NCI-H1105 treated with DMSO at 0.1 percent for 48 hours (cell line): ENCODE data around the gene DUXB.

ENCODE experiments used
- DNase-seq: peaks from one replicate; lab custom pipeline; 2025; lab: John Stamatoyannopoulos, UW

The DUXB gene

DNA sequence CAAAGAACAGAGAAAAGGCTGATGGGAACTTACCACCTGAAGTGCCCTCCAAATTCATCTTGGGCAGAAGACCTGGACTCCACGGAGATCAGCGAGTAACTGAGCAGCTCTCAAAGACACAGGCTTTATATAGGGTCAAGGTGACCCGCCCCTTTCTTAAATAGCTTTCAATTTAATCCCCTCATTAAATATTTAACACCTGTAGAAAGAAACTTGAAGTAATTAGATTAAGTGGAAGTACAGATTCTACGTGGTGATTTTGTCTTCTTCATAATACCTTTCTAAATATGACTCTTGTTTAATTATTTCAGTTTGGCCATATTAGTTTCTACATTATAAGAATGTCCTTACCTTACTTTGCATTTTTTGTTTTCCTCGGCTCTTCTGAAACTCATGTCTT, at the start of gene DUXB:
Gene DUXB, minus strand, starts transcription at position 101 of the 400 bp plus-strand sequence. Its CDS starts 43 bp downstream, at position 58.
- no peak for DNase-seq

GRCh38 chr16:75750528-75750927, 49.3 kb upstream of the DUXB start:
- DNase-seq: no peak

GRCh38 chr16:75746359-75746758, 45.1 kb upstream of the DUXB start:
- DNase-seq: no peak

DNA sequence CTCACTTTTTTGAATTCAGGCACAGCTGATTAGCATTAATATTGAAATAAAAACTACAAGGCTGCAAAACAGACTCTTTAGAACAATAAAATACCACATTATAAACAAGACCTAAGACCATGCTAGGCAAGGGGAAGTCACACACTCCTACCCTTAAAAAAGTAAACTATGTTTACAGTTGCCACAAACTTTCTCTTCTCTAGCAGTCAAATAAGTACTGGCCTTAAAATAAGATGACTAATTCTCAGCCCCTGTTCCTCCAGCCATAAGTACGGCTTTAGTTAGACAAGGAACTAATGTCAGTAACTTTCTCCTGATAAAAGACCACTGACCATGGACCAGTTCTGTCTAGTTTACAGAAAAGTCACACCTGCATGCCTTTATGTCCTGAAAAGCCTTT, 44.6 kb upstream of the DUXB start:
- no peak for DNase-seq

DNA sequence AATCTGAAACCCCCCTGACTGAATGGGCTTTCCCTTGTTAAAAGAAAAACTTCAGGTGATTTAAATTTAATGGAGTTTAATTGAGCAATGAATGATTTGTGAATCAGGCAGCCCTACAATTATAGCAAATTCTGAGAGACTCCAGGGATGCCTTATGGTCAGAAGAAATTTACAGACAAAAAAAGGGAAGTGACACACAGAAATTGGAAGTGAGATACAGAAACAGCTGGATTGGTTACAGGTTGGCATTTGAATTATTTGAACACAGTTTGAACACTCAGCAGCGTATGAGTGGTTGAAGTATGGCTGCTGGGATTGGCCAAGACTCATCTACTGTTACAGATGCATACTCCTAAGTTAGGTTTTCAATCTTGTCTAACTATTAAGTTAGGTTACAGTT, 44.0 kb upstream of the DUXB start:
- DNase-seq: no peak

DNA sequence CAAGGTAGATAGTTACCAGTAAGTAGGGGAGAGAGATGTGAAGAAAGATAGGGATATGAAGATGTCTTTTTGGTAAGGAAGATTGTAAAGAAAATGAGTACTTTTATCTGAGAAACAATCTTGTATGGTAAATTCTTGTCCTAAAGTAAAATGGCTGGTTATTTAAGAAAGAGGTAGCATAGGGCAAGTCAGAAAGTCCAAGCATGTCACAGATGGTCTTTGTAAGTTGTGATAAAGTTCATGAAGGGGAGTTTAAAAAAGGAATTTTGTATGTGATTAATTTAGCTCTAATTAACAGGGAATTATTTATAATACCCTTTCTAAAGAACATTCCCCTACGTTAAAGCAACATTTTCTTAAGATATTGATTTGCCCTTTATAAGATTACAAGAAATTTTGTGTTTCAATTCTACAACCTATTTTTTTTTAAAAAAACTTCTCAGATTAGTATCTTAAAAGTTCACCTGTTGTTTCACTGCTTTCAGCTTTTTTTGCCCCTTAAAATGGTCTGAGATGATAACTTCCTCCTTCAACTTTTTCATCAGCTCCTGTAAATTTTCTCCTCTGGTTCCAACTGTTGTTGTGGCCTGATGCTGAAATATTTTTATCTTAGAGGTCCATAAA, 41.3 kb upstream of the DUXB start:
- no peak for DNase-seq

GRCh38 chr16:75733305-75734211, 32.3 kb upstream of the DUXB start:
- DNase-seq: no peak

DNA sequence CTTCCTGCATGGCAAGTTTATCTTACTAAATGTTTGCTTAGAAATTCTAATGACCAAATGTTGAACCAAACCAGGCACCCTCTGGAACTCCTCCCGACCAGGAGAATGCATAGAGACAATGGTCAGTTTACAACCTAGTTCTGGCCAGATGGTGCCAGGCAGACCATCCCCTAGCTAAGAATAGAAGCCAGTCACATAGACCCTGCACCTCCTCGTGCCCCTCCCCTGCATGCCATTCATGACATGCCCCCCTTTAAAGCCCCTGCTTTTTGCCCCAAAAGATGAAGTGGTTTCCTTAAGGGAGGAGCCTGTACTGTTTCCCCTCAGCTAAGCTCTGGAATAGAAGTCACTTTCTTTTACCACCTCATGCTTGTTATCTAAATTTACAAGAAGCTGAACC, 31.6 kb upstream of the DUXB start:
- no peak for DNase-seq

- DNase-seq: no peak
Measured at GRCh38 chr16:75727221-75727620, 26.0 kb upstream of the DUXB start.

DNA sequence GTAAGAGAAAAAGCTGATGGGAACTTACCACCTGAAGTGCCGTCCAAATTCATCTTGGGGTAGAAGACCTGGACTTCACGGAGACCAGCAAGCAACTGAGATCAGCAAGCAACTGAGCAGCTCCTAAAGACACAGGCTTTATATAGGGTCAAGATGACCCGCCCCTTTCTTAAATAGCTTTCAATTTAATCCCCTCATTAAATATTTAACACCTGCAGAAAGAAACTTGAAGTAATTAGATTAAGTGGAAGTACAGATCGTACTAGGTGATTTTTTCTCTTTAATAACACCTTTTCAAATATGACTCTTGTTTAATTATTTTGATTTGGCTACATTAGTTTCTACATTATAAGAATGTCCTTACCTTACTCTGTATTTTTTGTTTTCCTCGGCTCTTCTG, 25.1 kb upstream of the DUXB start, which contains the start of gene CPHXL:
Gene CPHXL, minus strand, starts transcription at position 101 of the 400 bp plus-strand sequence. Its CDS starts 48 bp downstream, at position 53.
- DNase-seq: no peak

- no peak for DNase-seq
Measured at GRCh38 chr16:75718452-75718851, 17.2 kb upstream of the DUXB start.

DNA sequence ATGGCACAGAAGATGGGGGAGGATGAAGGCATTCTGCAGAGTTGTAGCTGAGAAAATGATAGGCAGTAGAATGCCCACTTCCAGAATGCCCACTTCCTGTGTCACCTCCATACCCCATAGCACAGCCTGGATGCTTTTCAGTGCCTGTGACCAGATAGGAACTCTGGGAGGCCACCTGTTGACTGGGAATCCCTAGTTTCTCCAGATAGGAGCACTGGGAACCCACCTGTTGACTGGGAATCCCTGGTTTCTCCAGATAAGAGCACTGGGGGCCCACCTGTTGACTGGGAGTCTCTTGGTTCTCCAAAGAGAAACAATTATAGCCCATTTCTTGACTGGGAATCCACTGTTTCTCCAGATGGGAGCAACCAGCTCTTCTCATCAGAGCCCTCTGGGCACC, 13.4 kb upstream of the DUXB start:
- no peak for DNase-seq

DNA sequence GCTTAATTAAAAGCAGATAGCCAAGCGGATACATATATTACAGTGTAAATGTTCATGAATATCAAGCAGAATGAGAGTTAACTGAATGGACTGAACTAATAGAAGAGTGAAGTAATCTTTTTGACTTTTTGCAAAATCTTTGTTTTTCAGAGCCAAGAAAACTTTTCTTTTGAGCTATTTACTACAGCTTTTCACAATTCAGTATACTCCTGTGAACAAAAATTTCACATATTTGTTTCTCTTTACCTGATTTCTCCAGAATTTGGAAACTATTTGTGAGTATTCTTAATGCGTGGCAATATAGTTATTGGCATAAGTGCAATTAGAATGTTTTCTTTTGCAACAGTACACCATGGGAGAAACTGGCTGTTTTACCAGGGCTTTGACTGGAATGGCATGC, 9.1 kb upstream of the DUXB start:
- DNase-seq: no peak

DNA sequence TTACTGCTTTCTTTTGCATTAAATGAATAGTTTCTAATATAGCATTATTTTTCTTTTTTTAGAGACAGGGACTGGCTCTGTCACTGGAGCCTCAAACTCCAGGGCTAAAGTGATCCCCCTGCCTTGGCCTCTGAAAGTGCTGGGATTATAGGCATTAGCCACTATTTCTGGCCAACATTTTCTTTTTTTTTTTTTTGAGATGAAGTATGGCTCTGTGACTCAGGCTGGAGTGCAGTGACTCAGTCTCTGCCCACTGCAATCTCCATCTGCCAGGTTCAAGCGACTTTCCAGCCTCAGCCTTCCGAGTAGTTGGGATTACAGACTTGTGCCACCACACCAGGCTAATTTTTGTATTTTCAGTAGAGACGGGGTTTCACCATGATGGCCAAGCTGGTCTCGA, 2.0 kb upstream of the DUXB start:
- DNase-seq: no peak

- DNase-seq: no peak
Measured at GRCh38 chr16:75702242-75702641, 981 bp upstream of the DUXB start.

DNA sequence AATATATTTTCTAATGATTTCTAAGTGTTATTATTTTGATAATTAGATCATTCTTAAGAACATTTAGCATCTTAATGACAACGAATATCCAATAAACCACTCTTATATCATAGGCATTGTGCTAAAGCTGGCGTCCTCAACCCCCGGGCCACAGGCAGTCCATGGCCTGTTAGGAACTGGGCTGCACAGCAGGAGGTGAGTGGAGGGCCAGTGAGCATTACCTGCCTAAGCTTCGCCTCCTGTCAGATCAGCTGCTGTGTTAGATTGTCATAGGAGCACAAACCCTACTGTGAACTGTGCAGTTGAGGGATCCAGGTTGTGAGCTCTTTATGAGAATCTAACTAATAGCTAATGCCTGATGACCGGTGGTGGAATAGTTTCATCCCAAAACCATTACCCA, 3.7 kb downstream of the DUXB start:
- no peak for DNase-seq

- no peak for DNase-seq
Measured at GRCh38 chr16:75695708-75696107, 5.6 kb downstream of the DUXB start.

- DNase-seq: no peak
Measured at GRCh38 chr16:75687361-75687760, 13.9 kb downstream of the DUXB start.

DNA sequence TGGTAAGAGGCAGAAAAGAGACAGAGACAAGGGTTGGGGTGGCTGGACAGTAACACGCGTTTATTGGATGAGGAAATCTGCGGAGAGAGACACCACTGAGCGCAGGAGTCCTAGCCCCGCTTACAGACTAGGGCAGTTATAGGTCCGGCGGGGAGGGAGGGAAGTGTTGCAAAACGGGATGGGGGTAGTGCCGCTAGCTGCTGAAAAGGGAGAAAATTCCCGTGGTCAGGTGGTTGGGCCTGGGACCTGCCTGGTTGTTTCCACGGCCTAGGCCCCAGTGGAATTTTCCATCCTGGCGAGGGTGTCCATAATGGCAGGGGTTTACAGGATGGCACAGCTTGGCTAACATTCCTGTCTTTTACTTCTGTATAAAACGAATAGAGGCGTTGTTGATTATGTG, 19.0 kb downstream of the DUXB start:
- no peak for DNase-seq

DNA sequence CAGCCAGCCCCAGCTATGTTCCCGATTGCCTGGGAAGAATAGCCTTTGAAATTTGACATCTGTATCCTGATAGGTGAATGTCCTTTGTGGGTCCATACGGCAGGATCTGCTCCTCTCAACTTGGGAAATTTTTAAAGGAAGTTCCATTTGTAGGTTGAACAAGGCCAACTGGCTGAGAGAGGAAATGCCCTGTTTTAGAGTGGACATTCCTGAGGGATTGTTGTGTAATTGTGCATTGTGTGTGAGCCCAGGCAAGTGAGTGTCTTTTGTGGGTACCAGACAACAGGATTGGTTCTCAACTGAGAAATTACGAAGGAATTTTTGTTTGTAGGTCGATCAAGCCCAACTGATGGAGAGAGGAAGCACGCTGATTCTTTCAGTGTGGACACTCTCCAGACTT, 21.9 kb downstream of the DUXB start:
- no peak for DNase-seq

DNA sequence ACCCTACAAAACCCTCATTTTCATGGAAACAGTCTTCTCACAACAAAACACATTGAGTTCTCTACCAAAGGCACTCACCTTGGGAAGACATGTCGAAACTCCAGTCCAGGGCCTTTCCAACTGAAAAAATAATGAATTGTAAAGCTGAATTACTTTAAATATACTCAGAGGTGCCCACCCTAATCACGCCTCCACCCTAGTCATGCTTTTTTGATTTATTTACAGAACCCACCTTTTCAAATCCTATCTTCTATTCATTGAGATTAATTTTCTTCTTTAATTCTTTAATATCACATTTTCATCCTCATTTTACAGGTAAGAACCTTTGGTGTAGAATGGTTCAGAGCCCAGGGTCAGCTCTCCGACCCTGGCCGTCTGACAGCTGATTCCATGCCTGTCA, 24.4 kb downstream of the DUXB start, which contains the start of gene CPHXL2:
Gene CPHXL2, minus strand, starts transcription at position 101 of the 400 bp plus-strand sequence. Its CDS starts 10 bp downstream, at position 91.
- DNase-seq: no peak

DNA sequence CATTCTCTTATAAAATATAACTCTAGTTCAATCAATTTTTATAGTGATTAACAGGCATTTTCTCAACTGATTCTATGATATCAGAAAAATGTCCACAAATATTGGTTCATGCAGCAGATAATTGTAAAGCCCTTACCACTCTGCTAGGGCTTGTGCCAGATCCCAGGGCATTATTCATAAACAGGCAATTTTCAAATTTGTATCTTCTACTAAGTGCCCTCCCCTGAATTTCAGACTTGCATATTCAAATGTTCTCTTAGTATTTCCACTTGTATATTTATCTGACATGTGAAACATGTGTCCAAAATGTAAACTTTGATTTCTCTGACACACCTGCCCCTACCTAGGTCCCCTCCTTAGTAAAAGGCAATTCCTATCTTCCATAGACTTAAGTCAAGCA, 33.8 kb downstream of the DUXB start:
- no peak for DNase-seq

DNA sequence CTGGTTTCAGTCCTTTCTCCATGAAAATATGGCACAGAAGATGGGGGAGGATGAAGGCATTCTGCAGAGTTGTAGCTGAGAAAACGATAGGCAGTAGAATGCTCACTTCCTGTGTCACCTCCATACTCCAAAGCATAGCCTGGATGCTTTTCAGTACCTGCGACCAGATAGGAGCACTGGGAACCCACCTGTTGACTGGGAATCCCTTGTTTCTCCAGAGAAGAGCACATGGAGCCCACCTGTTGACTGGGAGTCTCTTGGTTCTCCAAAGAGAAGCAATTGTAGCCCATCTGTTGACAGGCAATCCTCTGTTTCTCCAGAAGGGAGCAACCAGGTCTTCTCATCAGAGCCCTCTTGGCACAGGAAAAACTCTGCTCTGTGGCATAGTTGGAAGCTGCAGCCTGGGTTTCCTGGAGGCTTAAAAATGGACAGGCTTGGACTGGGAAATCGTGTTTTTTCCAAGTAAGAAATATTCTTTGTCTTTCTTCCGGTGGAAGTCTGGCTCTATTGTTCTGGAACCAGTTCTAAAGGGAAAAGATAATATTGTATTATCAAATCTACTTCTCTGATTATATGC, 40.4 kb downstream of the DUXB start:
- no peak for DNase-seq
